ENCODE measurements around the gene SPATS2L.

SPATS2L gene

DNA sequence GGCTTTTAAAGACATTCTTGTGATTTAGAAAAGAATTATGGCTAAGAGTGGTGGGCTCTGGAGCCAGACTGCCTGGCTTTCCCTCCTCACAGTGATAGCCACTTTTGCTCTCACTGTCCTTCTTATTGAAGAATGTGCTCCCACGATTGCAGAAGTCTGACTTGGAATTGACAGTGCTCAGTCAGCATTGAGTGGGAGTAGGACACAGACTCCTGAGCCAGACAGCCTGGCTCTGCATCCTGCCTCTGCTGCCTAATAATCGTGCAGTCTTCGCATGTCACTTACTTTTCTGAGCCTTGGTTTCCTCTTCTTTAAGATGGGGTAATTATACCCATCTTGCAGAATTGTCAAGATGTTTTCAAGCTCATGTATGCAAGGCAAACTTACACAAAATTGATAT is 23.3 kb downstream of the SPATS2L start:
- ChIA-PET POLR2A (no interaction called here), CTCF (interaction anchor here (0.6 kb wide), 1 partner anchor 156 kb away, joined by 3 read pairs; no protein-coding TSS in a partner anchor)
- DNase-seq (ENCODE audit: low read depth, low spot score) = no peak
- H3K4me3 ChIP-seq (ENCODE audit: low read depth, low read length) = no peak overlapping the region
- TF ChIP-seq, protein P1, sequence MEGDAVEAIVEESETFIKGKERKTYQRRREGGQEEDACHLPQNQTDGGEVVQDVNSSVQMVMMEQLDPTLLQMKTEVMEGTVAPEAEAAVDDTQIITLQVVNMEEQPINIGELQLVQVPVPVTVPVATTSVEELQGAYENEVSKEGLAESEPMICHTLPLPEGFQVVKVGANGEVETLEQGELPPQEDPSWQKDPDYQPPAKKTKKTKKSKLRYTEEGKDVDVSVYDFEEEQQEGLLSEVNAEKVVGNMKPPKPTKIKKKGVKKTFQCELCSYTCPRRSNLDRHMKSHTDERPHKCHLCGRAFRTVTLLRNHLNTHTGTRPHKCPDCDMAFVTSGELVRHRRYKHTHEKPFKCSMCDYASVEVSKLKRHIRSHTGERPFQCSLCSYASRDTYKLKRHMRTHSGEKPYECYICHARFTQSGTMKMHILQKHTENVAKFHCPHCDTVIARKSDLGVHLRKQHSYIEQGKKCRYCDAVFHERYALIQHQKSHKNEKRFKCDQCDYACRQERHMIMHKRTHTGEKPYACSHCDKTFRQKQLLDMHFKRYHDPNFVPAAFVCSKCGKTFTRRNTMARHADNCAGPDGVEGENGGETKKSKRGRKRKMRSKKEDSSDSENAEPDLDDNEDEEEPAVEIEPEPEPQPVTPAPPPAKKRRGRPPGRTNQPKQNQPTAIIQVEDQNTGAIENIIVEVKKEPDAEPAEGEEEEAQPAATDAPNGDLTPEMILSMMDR (IDR thresholded peaks at IDR 0.05; ENCODE audit: insufficient read depth, low read length, missing control alignments) = no peak

DNA sequence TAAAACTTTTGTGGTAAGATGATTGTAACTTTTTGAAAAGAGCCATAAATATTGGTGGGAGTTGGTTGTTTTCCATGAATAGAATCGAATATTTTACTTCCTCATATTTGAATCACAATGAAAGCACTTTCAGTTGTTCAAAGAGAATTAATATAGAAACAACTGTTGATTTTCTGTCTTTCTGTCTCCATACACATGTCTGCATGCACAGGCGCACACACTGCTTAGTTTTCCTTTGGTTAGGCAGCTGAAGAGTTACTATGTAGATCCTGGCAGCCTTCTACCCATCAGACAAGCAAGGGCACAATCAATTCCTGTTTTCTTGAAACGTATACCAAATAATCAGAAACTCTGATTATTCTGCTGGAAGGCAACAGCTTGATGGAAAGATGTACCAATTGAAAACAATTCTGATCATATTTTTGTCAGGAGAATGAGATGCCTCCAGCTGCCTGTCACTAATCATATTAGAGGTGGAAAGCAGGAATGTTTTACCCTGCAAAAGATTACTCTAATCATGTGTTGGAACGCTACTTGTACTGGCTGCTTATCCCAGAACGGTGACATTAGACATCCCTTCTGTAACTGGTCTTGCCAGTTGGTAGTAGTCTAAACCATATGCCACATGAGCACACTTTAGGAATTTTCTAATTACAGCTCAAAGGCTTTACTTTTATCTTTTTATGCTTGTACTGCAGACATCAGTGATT is 24.0 kb downstream of the SPATS2L start:
- ChIA-PET CTCF (interaction anchor here (0.8 to 1.0 kb wide), 3 partner anchors 151 to 350 kb away, joined by 3 to 4 read pairs (median 3); partner anchors contain the start of gene KCTD18), POLR2A (no interaction called here)
- H3K4me3 ChIP-seq (ENCODE audit: low read depth, low read length) = no peak overlapping the region
- DNase-seq (ENCODE audit: low read depth, low spot score) = no peak
- TF ChIP-seq, protein P1 (IDR thresholded peaks at IDR 0.05; ENCODE audit: insufficient read depth, low read length, missing control alignments) = no peak

DNA sequence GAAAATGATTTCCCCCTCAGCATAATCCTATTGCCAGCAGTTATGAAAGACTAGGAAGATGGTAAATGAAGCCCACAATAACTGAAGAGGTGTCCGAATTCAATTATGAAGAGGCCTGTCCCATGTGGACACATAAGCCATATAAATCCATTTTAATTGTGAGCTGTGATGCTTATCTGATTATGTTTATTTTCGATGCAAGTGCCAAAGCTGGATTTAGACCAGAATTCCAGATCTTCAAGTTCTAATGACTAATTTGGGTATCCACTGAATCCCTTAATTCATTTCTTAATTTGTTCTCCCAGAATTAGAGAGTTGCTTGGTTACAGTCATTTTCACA is 24.5 kb downstream of the SPATS2L start:
- ChIA-PET CTCF (interaction anchor here (0.8 to 1.1 kb wide), 4 partner anchors 150 to 358 kb away, joined by 3 to 4 read pairs (median 3); partner anchors contain the start of gene KCTD18), POLR2A (no interaction called here)
- TF ChIP-seq, protein P1 (IDR thresholded peaks at IDR 0.05; ENCODE audit: insufficient read depth, low read length, missing control alignments) = no peak
- no peak for DNase-seq (ENCODE audit: low read depth, low spot score)
- no peak overlapping the region for H3K4me3 ChIP-seq (ENCODE audit: low read depth, low read length)

DNA sequence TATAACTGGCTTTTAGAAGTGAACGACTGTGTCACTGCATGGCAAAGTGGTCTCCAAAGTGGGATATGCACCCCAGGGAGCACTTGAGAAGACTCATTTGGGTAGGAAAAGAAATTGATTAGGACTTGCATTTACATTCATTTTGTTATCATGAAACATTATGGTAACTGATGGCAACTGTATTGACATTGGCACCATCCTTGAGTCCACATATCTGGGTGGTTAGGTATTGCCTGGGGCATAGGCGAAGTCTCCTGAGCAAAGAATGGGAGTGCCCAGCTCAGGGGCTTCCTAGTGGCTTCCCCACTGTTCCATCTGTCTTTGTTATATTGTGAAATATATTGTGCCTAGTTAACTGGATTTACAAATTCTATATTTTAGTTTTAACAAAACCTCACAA is 29.2 kb downstream of the SPATS2L start:
- POLR2A ChIA-PET = no interaction called here
- TF ChIP-seq, protein P1 (IDR thresholded peaks at IDR 0.05; ENCODE audit: insufficient read depth, low read length, missing control alignments) = no peak
- H3K4me3 ChIP-seq (ENCODE audit: low read depth, low read length) = no peak overlapping the region
- no peak for DNase-seq (ENCODE audit: low read depth, low spot score)
- CTCF ChIA-PET = interaction anchor here (1.3 kb wide), 1 partner anchor 145 kb away, joined by 3 read pairs; no protein-coding TSS in a partner anchor

DNA sequence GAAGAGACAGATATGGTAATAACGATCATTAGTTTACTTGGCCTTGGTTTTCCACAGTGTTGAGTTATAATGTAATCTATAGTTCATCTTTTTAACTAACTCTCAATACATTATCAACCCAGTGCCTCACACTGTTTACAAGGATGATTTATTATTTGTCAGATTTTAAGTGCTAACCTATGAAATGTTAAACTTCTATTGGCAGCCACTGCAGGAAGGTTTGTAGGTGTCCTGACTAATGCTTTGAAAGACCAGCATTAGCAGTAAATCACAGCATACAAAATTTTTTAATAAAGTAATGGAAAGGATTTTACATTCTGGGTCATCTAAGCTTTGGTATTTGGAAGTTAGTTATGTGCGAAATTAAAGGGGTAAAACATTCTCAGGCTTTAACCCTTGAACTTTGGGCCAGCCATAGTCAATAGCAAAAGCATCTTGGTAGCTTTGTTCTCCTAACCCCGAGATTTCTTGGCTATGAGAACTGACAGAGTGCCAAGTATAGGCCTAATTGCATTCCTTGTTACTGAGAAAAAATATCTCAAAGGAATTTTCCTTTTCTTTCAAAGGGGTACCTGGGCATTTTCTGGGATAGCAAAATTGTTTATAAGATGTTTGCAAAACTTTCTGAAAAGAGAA is 30.6 kb downstream of the SPATS2L start:
- CTCF ChIA-PET = interaction anchor here (0.9 to 1.5 kb wide), 3 partner anchors 11 to 21 kb away, joined by 3 to 4 read pairs (median 3); no protein-coding TSS in a partner anchor
- no peak overlapping the region for H3K4me3 ChIP-seq (ENCODE audit: low read depth, low read length)
- TF ChIP-seq, protein P1 (IDR thresholded peaks at IDR 0.05; ENCODE audit: insufficient read depth, low read length, missing control alignments) = no peak
- POLR2A ChIA-PET = no interaction called here
- DNase-seq (ENCODE audit: low read depth, low spot score) = no peak

DNA sequence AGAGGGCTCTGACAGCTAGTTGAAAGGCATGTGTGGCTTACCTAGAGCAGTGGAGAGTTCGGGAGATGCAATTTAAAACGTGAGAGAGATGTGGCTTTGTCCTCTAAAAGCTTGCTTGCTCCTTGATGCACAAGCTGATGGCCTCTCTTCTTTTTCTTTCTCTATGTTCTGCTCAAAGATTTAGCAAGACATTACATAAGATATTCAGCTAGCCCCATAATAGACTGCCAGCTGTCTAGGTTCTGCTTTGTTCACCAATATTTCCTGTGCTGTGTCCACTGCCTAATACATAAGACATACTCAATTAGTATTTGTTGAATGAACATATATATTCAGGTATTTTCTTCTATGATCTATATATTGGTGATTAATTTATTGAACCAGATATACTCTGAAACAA is 31.1 kb downstream of the SPATS2L start:
- ChIA-PET POLR2A (no interaction called here), CTCF (interaction anchor here (0.9 to 1.6 kb wide), 4 partner anchors 10 to 364 kb away, joined by 3 to 6 read pairs (median 4); no protein-coding TSS in a partner anchor)
- no peak overlapping the region for H3K4me3 ChIP-seq (ENCODE audit: low read depth, low read length)
- DNase-seq (ENCODE audit: low read depth, low spot score) = no peak
- TF ChIP-seq, protein P1 (IDR thresholded peaks at IDR 0.05; ENCODE audit: insufficient read depth, low read length, missing control alignments) = no peak
